HCT116 (cell line): ENCODE results near the gene CCDC74B. TPM values are rescaled to one million over a fixed set of nuclear protein-coding genes. Genes with fewer than 3 reads are reported as not detected.
"Not testable (repeated sequence)": the region's sequence is repeated elsewhere in the genome, so short reads cannot be mapped to it uniquely, and the experiment has no call there.

Experiments
- ATAC-seq: fragments of 200-7000 bp; cut with Tn5 transposase; 2 replicates; pipeline ENCODE4 v1.9.1; 2020; ENCODE audit warnings: mild to moderate bottlenecking, moderate library complexity
- BruUV-seq: library from RNA; stranded (reverse); fragments of 400-500 nt; replicated peaks from 2 replicates; lab custom pipeline; 2021; lab: Mats Ljungman, UMichigan
- CTCF ChIA-PET: fragments of 300-600 bp; sonication (Branson Sonifier 250); formaldehyde crosslinking; loops from one replicate; lab custom pipeline; 2021; ENCODE audit warnings: antibody characterized with exemption; lab: Charles Lee
- POLR2A ChIA-PET: fragments of 300-600, 350-600 bp; sonication (Branson Sonifier 250); formaldehyde crosslinking; loops from one replicate; lab custom pipeline; 2021; ENCODE audit warnings: antibody characterized with exemption; lab: Charles Lee
- RAD21 ChIA-PET, 2 experiments: fragments of 300-600 bp; sonication (Branson Sonifier 250); formaldehyde crosslinking; loops; one replicate each; lab custom pipeline; 2023; ENCODE audit warnings: low total read pairs in 2 of 2; ENCODE audit not compliant: uncharacterized antibody in 2 of 2, unreplicated experiment in 2 of 2, low non-redundant PET in 1 of 2; lab: Charles Lee
- DNase-seq: peaks from one replicate; pipeline ENCODE4 v3.0.0-alpha.2; 2010; ENCODE audit warnings: low read depth, low spot score
- H2AFZ ChIP-seq: fragments of 200-600 bp; shearing (Covaris generic), sonication (generic); 2 replicates; pipeline ENCODE4 v1.6.1; 2017; ENCODE audit warnings: low read depth, mixed run types, mixed read lengths, antibody characterized with exemption, low read length; ENCODE audit not compliant: poor library complexity, severe bottlenecking
- H3K27ac ChIP-seq: 2 replicates; pipeline ENCODE4 v1.5.1; 2012; ENCODE audit warnings: low read depth, low read length
- H3K27me3 ChIP-seq: fragments of 200-600 bp; sonication (generic); 2 replicates; pipeline ENCODE4 v1.6.1; 2016; ENCODE audit warnings: mixed run types, low read length, mixed read lengths; ENCODE audit not compliant: insufficient read depth
- H3K36me3 ChIP-seq, 2 experiments: fragments of 200-500 bp in 1 of 2; fragments of 200-600 bp in 1 of 2; sonication (Bioruptor generic) in 1 of 2; sonication (generic) in 1 of 2; 2 replicates each; pipeline versions ENCODE4 v1.5.1 to v1.6.1; 2014 to 2016; ENCODE audit warnings: low read length in 2 of 2, inconsistent platforms in 1 of 2, mixed read lengths in 1 of 2, mixed run types in 1 of 2; ENCODE audit not compliant: insufficient read depth in 2 of 2, control insufficient read depth in 1 of 2
- H3K4me1 ChIP-seq, 2 experiments: fragments of 200-600 bp in 1 of 2; sonication (generic) in 1 of 2; 2 replicates each; pipeline versions ENCODE4 v1.5.1 to v1.6.1; 2012 to 2017; ENCODE audit warnings: low read length in 2 of 2, inconsistent platforms in 1 of 2, mild to moderate bottlenecking in 1 of 2, mixed read lengths in 1 of 2, mixed run types in 1 of 2, moderate library complexity in 1 of 2; ENCODE audit not compliant: insufficient read depth in 2 of 2, control insufficient read depth in 1 of 2
- H3K4me2 ChIP-seq: fragments of 200-600 bp; sonication (generic); 2 replicates; pipeline ENCODE4 v1.6.1; 2017; ENCODE audit warnings: mixed run types, low read length, mixed read lengths
- H3K4me3 ChIP-seq, 2 experiments: fragments of 200-600 bp in 1 of 2; sonication (generic) in 1 of 2; replicated peaks in 1 of 2; 2 replicates each; pipeline ENCODE4 v1.5.1; 2011 to 2016; ENCODE audit warnings: low read length in 2 of 2, control low read depth in 1 of 2, low read depth in 1 of 2, mild to moderate bottlenecking in 1 of 2, mixed read lengths in 1 of 2, mixed run types in 1 of 2
- H3K79me2 ChIP-seq: fragments of 200-600 bp; sonication (generic); 2 replicates; pipeline ENCODE4 v1.6.1; 2017; ENCODE audit warnings: mild to moderate bottlenecking, mixed run types, low read length, moderate library complexity, mixed read lengths; ENCODE audit not compliant: insufficient read depth
- H3K9ac ChIP-seq: fragments of 200-600 bp; sonication (generic); 2 replicates; pipeline ENCODE4 v1.6.1; 2016; ENCODE audit warnings: low read length, mixed read lengths
- H3K9me2 ChIP-seq: fragments of 200-600 bp; sonication (generic), shearing (Covaris generic); 2 replicates; pipeline ENCODE4 v1.6.1; 2017; ENCODE audit warnings: mixed run types, mild to moderate bottlenecking, moderate library complexity; ENCODE audit not compliant: insufficient read depth
- H3K9me3 ChIP-seq, 2 experiments: fragments of 200-500 bp in 1 of 2; fragments of 200-600 bp in 1 of 2; sonication (Bioruptor generic) in 1 of 2; sonication (generic) in 1 of 2; 2 replicates each; pipeline ENCODE4 v1.6.1; 2014 to 2017; ENCODE audit warnings: low read length in 2 of 2, mixed read lengths in 2 of 2, inconsistent platforms in 1 of 2, low read depth in 1 of 2, mild to moderate bottlenecking in 1 of 2, mixed run types in 1 of 2, moderate library complexity in 1 of 2; ENCODE audit not compliant: control insufficient read depth in 1 of 2, insufficient read depth in 1 of 2
- H4K20me1 ChIP-seq: fragments of 200-600 bp; sonication (generic), shearing (Covaris generic); 2 replicates; pipeline ENCODE4 v1.6.1; 2017; ENCODE audit warnings: mixed run types, mild to moderate bottlenecking, moderate library complexity; ENCODE audit not compliant: insufficient read depth
- intact Hi-C: fragments of 100-400 bp; cut with micrococcal nuclease; formaldehyde crosslinking; loops from 2 replicates; pipeline ENCODE4 v1.10.0; 2022
- total RNA-seq: library from RNA; stranded (reverse); gene quantifications from one replicate; pipeline ENCODE4 v1.2.1, GENCODE V29; 2021; ENCODE audit not compliant: unreplicated experiment

The CCDC74B gene
- total RNA-seq, 1 experiment from 2014 or later = 3.2 TPM

- DNase-seq, H3K9me3 ChIP-seq, POLR2A ChIA-PET, RAD21 ChIA-PET, intact Hi-C loops, H3K79me2 ChIP-seq, H3K9ac ChIP-seq, H3K4me1 ChIP-seq, ATAC-seq, H3K4me2 ChIP-seq, H2AFZ ChIP-seq, H3K27me3 ChIP-seq, H3K9me2 ChIP-seq, H3K36me3 ChIP-seq, BruUV-seq, H3K27ac ChIP-seq, CTCF ChIA-PET, H4K20me1 ChIP-seq, H3K4me3 ChIP-seq: not testable (repeated sequence)
Observed at GRCh38 chr2:130102597-130103363, 42.1 kb downstream of the CCDC74B start.

Other genes starting within 250 kb of the CCDC74B start
- gene RAB6C, start 165.4 kb downstream of the CCDC74B start, total RNA-seq = not detected
- 3.5 TPM for gene POTEF, start 15.9 kb downstream of the CCDC74B start, total RNA-seq
- 98.9 TPM for gene SMPD4, start 36.5 kb upstream of the CCDC74B start, total RNA-seq
- 334 TPM for gene MZT2B, start 37.1 kb upstream of the CCDC74B start, total RNA-seq
- not detected for gene TUBA3E, start 53.3 kb upstream of the CCDC74B start, total RNA-seq
- gene IMP4, start 197.8 kb upstream of the CCDC74B start, total RNA-seq = 121 TPM
- 52.4 TPM for gene PTPN18, start 210.9 kb upstream of the CCDC74B start, total RNA-seq